Loucy (cell line): ENCODE measurements around the gene PPARG.

Experiments
- H2AFZ ChIP-seq: fragments of 200-600 bp; sonication (generic); 2 replicates; pipeline ENCODE4 v1.6.0; 2016; ENCODE audit warnings: antibody characterized with exemption, mild to moderate bottlenecking, low read length, moderate library complexity
- H3F3A ChIP-seq: fragments of 200-600 bp; 2 replicates; pipeline ENCODE4 v1.6.0; 2016; ENCODE audit warnings: antibody characterized with exemption, low read depth, mild to moderate bottlenecking
- H3K27me3 ChIP-seq: fragments of 200-600 bp; sonication (generic); 2 replicates; pipeline ENCODE4 v1.6.1; 2014; ENCODE audit warnings: low read length, mild to moderate bottlenecking; ENCODE audit not compliant: insufficient read depth, poor library complexity, severe bottlenecking
- H3K36me3 ChIP-seq: fragments of 200-600 bp; sonication (generic); 2 replicates; pipeline ENCODE4 v1.6.1; 2016; ENCODE audit warnings: low read length; ENCODE audit not compliant: insufficient read depth
- H3K4me1 ChIP-seq: fragments of 200-600 bp; sonication (generic); 2 replicates; pipeline ENCODE4 v1.5.1; 2014; ENCODE audit warnings: low read length, mild to moderate bottlenecking; ENCODE audit not compliant: insufficient read depth, poor library complexity, severe bottlenecking
- H3K4me2 ChIP-seq: fragments of 200-600 bp; sonication (generic); 2 replicates; pipeline ENCODE4 v1.6.0; 2014; ENCODE audit warnings: antibody characterized with exemption, low read length, low read depth, mild to moderate bottlenecking; ENCODE audit not compliant: poor library complexity, severe bottlenecking
- H3K4me3 ChIP-seq: fragments of 200-600 bp; sonication (generic); 2 replicates; pipeline ENCODE4 v1.5.1; 2014; ENCODE audit warnings: low read length, mild to moderate bottlenecking, mixed read lengths; ENCODE audit not compliant: poor library complexity, severe bottlenecking
- H3K79me2 ChIP-seq: fragments of 200-600 bp; sonication (generic); 2 replicates; pipeline ENCODE4 v1.6.1; 2014; ENCODE audit warnings: low read length; ENCODE audit not compliant: insufficient read depth
- H3K9ac ChIP-seq: fragments of 200-600 bp; sonication (generic); 2 replicates; pipeline ENCODE4 v1.6.0; 2014; ENCODE audit warnings: mild to moderate bottlenecking, low read depth, low read length, moderate library complexity; ENCODE audit not compliant: poor library complexity, severe bottlenecking
- H3K9me2 ChIP-seq: fragments of 200-600 bp; sonication (generic); replicated peaks from 2 replicates; pipeline ENCODE4 v1.6.1; 2016; ENCODE audit warnings: low read depth, low read length, mixed read lengths
- H3K9me3 ChIP-seq: fragments of 200-600 bp; sonication (generic); 2 replicates; pipeline ENCODE4 v1.6.1; 2014; ENCODE audit warnings: mild to moderate bottlenecking, antibody characterized with exemption, low read length, low read depth; ENCODE audit not compliant: insufficient read depth
- H4K20me1 ChIP-seq: fragments of 200-600 bp; sonication (generic); 2 replicates; pipeline ENCODE4 v1.6.0; 2014; ENCODE audit warnings: antibody characterized with exemption, low read length, mild to moderate bottlenecking; ENCODE audit not compliant: insufficient read depth, poor library complexity, severe bottlenecking
- CTCF ChIP-seq: fragments of 200-600 bp; sonication (generic); conservative IDR thresholded peaks from 2 replicates; pipeline ENCODE4 v1.5.1; 2014; ENCODE audit warnings: mild to moderate bottlenecking, antibody characterized with exemption, low read length
- EZH2phosphoT487 ChIP-seq: fragments of 200-600 bp; IDR thresholded peaks from 2 replicates; pipeline ENCODE4 v1.6.1; 2018; ENCODE audit warnings: antibody characterized with exemption, mild to moderate bottlenecking, moderate library complexity, borderline replicate concordance

Gene PPARG

GRCh38 chr3:12300137-12300536 is 11.3 kb downstream of the PPARG start:
- Histone ChIP-seq H3K4me3 (no peak overlapping the region), H3K9me3 (no peaks in the 10 kb centered on the region), H3K9me2 (no peaks in the 10 kb centered on the region), H3K4me2 (no peak overlapping the region), H3K79me2 (no peaks in the 10 kb centered on the region), H4K20me1 (no peaks in the 10 kb centered on the region), H3K36me3 (no peaks in the 10 kb centered on the region), H2AFZ (no peak overlapping the region), H3K27me3 (no peaks in the 10 kb centered on the region), H3K9ac (no peak overlapping the region), H3K4me1 (no peaks in the 10 kb centered on the region), H3F3A (no peaks in the 10 kb centered on the region)
- TF ChIP-seq CTCF: no peak
- TF ChIP-seq EZH2phosphoT487: no peak

GRCh38 chr3:12301031-12301430 is 12.2 kb downstream of the PPARG start:
- no peaks in the 10 kb centered on the region for H3K4me1 ChIP-seq
- H3K36me3 ChIP-seq: no peaks in the 10 kb centered on the region
- no peaks in the 10 kb centered on the region for H3K9me3 ChIP-seq
- no peaks in the 10 kb centered on the region for H4K20me1 ChIP-seq
- no peak overlapping the region for H3K9ac ChIP-seq
- TF ChIP-seq EZH2phosphoT487 (no peak), CTCF (no peak)
- no peak overlapping the region for H3K4me2 ChIP-seq
- no peak overlapping the region for H2AFZ ChIP-seq
- H3F3A ChIP-seq: no peaks in the 10 kb centered on the region
- no peaks in the 10 kb centered on the region for H3K27me3 ChIP-seq
- H3K4me3 ChIP-seq: no peak overlapping the region
- no peaks in the 10 kb centered on the region for H3K79me2 ChIP-seq
- H3K9me2 ChIP-seq: no peaks in the 10 kb centered on the region

- Histone ChIP-seq H2AFZ (no peak overlapping the region), H3K27me3 (no peaks in the 10 kb centered on the region), H3K4me3 (no peak overlapping the region), H3K4me2 (no peak overlapping the region), H3K9ac (no peak overlapping the region), H3K9me3 (no peaks in the 10 kb centered on the region), H3K9me2 (no peaks in the 10 kb centered on the region), H3K4me1 (no peaks in the 10 kb centered on the region), H3K79me2 (no peaks in the 10 kb centered on the region), H3F3A (no peaks in the 10 kb centered on the region), H3K36me3 (no peaks in the 10 kb centered on the region), H4K20me1 (no peaks in the 10 kb centered on the region)
- no peak for TF ChIP-seq CTCF
- no peak for TF ChIP-seq EZH2phosphoT487
These were observed 12.6 kb downstream of the PPARG start for GRCh38 chr3:12301513-12301912.
